Fibroblast of lung (primary cell): Measurements from ENCODE around the gene ZNF609.

Source experiments
- EZH2 ChIP-seq: IDR thresholded peaks from 2 replicates; pipeline ENCODE4 v1.5.1; 2012; ENCODE audit warnings: low read length, control low read depth, mild to moderate bottlenecking; ENCODE audit errors: missing control alignments
- TF ChIP-seq, protein P1 (sequence below), 2 donors: IDR thresholded peaks in 1 of 2; conservative IDR thresholded peaks in 1 of 2; 1 replicate in 1 of 2; 2 replicates in 1 of 2; pipeline ENCODE4 v1.5.1; 2011 to 2012; ENCODE audit warnings: low read length in 2 of 2, control low read depth in 1 of 2, inconsistent platforms in 1 of 2, low read depth in 1 of 2, mild to moderate bottlenecking in 1 of 2

GRCh38 chr15:64524778-64525177 is 64.4 kb downstream of the ZNF609 start:
- TF ChIP-seq, protein P1, sequence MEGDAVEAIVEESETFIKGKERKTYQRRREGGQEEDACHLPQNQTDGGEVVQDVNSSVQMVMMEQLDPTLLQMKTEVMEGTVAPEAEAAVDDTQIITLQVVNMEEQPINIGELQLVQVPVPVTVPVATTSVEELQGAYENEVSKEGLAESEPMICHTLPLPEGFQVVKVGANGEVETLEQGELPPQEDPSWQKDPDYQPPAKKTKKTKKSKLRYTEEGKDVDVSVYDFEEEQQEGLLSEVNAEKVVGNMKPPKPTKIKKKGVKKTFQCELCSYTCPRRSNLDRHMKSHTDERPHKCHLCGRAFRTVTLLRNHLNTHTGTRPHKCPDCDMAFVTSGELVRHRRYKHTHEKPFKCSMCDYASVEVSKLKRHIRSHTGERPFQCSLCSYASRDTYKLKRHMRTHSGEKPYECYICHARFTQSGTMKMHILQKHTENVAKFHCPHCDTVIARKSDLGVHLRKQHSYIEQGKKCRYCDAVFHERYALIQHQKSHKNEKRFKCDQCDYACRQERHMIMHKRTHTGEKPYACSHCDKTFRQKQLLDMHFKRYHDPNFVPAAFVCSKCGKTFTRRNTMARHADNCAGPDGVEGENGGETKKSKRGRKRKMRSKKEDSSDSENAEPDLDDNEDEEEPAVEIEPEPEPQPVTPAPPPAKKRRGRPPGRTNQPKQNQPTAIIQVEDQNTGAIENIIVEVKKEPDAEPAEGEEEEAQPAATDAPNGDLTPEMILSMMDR (conservative IDR thresholded peaks at IDR 0.05 in 1 of 2, IDR thresholded peaks at IDR 0.05 in 1 of 2; ENCODE audit: low read depth in 1 of 2, low read length in 2 of 2) = no peak
- TF ChIP-seq EZH2 = no peak
